Neural crest cell (in vitro differentiated cells): Measurements from ENCODE around the gene PMS1. TPM values are rescaled to one million over a fixed set of nuclear protein-coding genes. Genes with fewer than 3 reads are reported as not detected.
"Not testable (repeated sequence)": the region's sequence is repeated elsewhere in the genome, so short reads cannot be mapped to it uniquely, and the experiment has no call there.

Source experiments
- DNase-seq: peaks from one replicate; pipeline ENCODE4 v3.0.0; 2021; ENCODE audit warnings: low read depth, mixed read lengths, low spot score
- H3K27ac Mint-ChIP-seq: one replicate; pipeline ENCODE4 v1.8.0; 2021; ENCODE audit warnings: mild to moderate bottlenecking, mixed read lengths; ENCODE audit not compliant: unreplicated experiment
- H3K27me3 Mint-ChIP-seq: 2 replicates; pipeline ENCODE4 v1.8.0; 2021; ENCODE audit warnings: low read depth, mild to moderate bottlenecking, mixed read lengths
- H3K36me3 Mint-ChIP-seq: 2 replicates; pipeline ENCODE4 v1.8.0; 2021; ENCODE audit warnings: low read depth, mild to moderate bottlenecking, mixed read lengths
- H3K4me1 Mint-ChIP-seq: 2 replicates; pipeline ENCODE4 v1.8.0; 2021; ENCODE audit warnings: mixed read lengths
- H3K4me3 Mint-ChIP-seq: one replicate; pipeline ENCODE4 v1.8.0; 2021; ENCODE audit warnings: mild to moderate bottlenecking, mixed read lengths
- H3K9me3 Mint-ChIP-seq: 2 replicates; pipeline ENCODE4 v1.8.0; 2021; ENCODE audit warnings: mixed read lengths
- total RNA-seq: library from RNA; stranded (reverse); gene quantifications from 2 replicates; pipeline ENCODE4 v1.2.1, GENCODE V29; 2021
- TF ChIP-seq, protein P1 (sequence below): fragments of 200-600 bp; sonication (generic); conservative IDR thresholded peaks from 2 replicates; pipeline ENCODE4 v1.5.0; 2021; ENCODE audit warnings: antibody characterized with exemption, mild to moderate bottlenecking

The PMS1 gene
- total RNA-seq, 1 donor from 2014 or later = 58.4 TPM

DNA sequence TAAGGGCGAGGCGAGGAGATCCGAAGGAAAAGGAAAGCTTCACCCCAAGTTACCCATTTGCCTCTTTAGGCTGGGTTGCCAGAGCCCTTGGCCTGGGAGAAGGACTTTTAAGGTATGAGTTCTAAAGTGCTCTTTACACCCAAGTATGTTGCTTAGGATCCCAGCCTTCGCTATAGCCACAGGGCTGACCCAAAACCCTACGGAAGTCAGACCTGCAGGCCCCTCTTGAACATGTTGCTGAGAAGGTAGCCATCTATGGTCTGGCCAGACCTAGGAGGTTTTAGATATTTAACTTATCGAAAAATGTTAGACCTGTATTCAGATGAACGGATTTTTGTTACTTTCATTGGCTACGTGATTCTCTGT is 95.4 kb downstream of the PMS1 start:
- Mint-ChIP-seq H3K4me3 (no peak overlapping the region), H3K9me3 (no peaks in the 10 kb centered on the region), H3K4me1 (no peaks in the 10 kb centered on the region), H3K27me3 (no peaks in the 10 kb centered on the region), H3K27ac (no peak overlapping the region), H3K36me3 (peaks cover 22% of the 10 kb centered on the region)
- no peak for DNase-seq
- TF ChIP-seq, protein P1, sequence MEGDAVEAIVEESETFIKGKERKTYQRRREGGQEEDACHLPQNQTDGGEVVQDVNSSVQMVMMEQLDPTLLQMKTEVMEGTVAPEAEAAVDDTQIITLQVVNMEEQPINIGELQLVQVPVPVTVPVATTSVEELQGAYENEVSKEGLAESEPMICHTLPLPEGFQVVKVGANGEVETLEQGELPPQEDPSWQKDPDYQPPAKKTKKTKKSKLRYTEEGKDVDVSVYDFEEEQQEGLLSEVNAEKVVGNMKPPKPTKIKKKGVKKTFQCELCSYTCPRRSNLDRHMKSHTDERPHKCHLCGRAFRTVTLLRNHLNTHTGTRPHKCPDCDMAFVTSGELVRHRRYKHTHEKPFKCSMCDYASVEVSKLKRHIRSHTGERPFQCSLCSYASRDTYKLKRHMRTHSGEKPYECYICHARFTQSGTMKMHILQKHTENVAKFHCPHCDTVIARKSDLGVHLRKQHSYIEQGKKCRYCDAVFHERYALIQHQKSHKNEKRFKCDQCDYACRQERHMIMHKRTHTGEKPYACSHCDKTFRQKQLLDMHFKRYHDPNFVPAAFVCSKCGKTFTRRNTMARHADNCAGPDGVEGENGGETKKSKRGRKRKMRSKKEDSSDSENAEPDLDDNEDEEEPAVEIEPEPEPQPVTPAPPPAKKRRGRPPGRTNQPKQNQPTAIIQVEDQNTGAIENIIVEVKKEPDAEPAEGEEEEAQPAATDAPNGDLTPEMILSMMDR = no peak

DNA sequence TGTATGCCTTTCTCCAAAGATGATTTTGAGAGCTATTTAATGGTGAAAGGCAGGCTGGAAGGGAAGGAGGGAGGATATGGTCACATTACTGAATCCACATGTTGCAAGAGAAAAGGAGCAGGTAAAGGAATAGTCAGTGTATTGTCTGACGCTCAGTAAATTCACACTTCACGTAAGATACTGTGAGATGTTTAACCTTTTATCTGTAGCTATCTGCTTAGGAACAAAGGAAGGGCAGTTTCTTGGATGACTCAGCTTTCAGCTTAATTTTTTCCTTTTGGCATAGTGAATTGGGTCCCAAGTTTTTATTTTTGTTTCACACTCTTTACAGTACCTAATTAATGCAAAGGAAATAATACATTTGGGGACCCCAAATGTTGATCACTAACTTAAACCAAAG is 96.2 kb downstream of the PMS1 start:
- H3K4me3 Mint-ChIP-seq = no peak overlapping the region
- H3K36me3 Mint-ChIP-seq = peaks cover 17% of the 10 kb centered on the region
- H3K27ac Mint-ChIP-seq = no peak overlapping the region
- no peaks in the 10 kb centered on the region for H3K27me3 Mint-ChIP-seq
- TF ChIP-seq, protein P1 = no peak
- no peak for DNase-seq
- no peaks in the 10 kb centered on the region for H3K4me1 Mint-ChIP-seq
- H3K9me3 Mint-ChIP-seq = no peaks in the 10 kb centered on the region

GRCh38 chr2:189880832-189881492 is 96.7 kb downstream of the PMS1 start:
- no peak for DNase-seq
- no peaks in the 10 kb centered on the region for H3K4me1 Mint-ChIP-seq
- no peaks in the 10 kb centered on the region for H3K27me3 Mint-ChIP-seq
- no peak overlapping the region for H3K27ac Mint-ChIP-seq
- TF ChIP-seq, protein P1 = no peak
- H3K4me3 Mint-ChIP-seq = no peak overlapping the region
- H3K9me3 Mint-ChIP-seq = no peaks in the 10 kb centered on the region
- peaks cover 16% of the 10 kb centered on the region for H3K36me3 Mint-ChIP-seq

GRCh38 chr2:189885368-189885767 is 101.1 kb downstream of the PMS1 start:
- peaks cover 6% of the 10 kb centered on the region for H3K36me3 Mint-ChIP-seq
- TF ChIP-seq, protein P1 = no peak
- H3K27ac Mint-ChIP-seq = no peak overlapping the region
- H3K27me3 Mint-ChIP-seq = no peaks in the 10 kb centered on the region
- no peak overlapping the region for H3K4me3 Mint-ChIP-seq
- no peaks in the 10 kb centered on the region for H3K4me1 Mint-ChIP-seq
- peaks cover 8% of the 10 kb centered on the region for H3K9me3 Mint-ChIP-seq
- no peak for DNase-seq

DNA sequence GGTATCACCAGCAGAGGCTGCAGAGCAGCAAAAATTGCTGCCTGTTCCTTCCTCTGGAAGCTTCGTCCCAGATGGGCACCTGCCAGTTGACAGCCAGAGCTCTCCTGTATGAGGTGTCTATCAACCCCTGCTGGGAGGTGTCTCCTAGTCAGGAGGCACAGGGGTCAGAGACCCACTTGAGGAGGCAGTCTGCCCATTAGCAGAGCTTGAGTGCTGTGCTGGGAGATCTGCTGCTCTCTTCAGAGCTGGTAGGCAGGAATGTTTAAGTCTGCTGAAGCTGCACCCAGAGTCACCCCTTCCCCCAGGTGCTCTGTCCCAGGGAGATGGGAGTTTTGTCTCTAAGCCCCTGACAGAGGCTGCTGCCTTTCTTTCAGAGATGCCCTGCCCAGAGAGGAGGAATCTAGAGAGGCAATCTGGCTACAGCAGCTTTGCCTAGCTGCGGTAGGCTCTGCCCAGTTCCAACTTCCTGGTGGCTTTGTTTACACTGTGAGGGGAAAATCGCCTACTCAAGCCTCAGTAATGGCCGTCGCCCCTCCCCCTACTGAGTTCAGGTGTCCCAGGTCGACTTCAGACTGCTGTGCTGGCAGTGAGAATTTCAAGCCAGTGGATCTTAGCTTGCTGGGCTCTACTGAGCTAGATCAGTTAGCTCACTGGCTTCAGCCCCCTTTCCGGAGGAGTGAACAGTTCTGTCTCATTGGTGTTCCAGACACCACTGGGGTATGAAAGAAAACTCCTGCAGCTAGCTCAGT is 108.5 kb downstream of the PMS1 start:
- H3K4me3 Mint-ChIP-seq, H3K4me1 Mint-ChIP-seq, H3K9me3 Mint-ChIP-seq, H3K36me3 Mint-ChIP-seq, DNase-seq, H3K27me3 Mint-ChIP-seq: not testable (repeated sequence)
- H3K27ac Mint-ChIP-seq = peak overlapping the region; percentile 32

DNA sequence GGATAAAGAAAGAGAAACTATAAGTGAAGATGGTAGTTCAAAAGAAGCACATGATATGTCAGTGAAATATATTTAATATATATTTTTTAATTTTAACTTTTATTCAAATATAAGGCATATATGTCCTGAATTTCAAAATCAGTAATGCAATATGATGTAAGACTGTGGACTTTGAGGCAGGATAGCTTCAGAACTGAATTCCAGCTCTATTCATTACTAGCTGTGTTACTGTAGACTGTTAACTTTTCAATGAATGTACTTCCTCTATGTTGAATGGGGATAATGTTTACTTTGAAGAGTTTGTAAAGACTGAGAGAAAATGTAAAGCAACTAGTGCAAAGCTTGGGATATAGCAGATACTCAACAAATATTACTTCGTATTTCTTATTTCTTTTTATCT is 112.6 kb downstream of the PMS1 start:
- Mint-ChIP-seq H3K9me3 (no peaks in the 10 kb centered on the region), H3K27ac (no peak overlapping the region), H3K36me3 (no peaks in the 10 kb centered on the region), H3K4me1 (no peaks in the 10 kb centered on the region), H3K27me3 (no peaks in the 10 kb centered on the region), H3K4me3 (no peak overlapping the region)
- TF ChIP-seq, protein P1 = no peak
- no peak for DNase-seq
